ENCODE data around the gene CSAG1. TPM values are rescaled to one million over a fixed set of nuclear protein-coding genes. Genes with fewer than 3 reads are reported as not detected.
"Not testable (repeated sequence)": the region's sequence is repeated elsewhere in the genome, so short reads cannot be mapped to it uniquely, and the experiment has no call there.

CSAG1 gene
- not detected for polyA plus RNA-seq (ENCODE audit: insufficient read length)
- long read RNA-seq, donor 1, result 0 reads
- long read RNA-seq, donor 2, result 0 reads
- long read RNA-seq, donor 3, result 0 reads
- long read RNA-seq, donor 4, result 0 reads
- long read RNA-seq, donor 5, result 0 reads
- long read RNA-seq, donor 6, result 0 reads
- long read RNA-seq, donor 7, result 0 reads
- long read RNA-seq, donor 8, result 0 reads

GRCh38 chrX:152733261-152733975 lies at the start of gene CSAG1, which contains the start of gene MAGEA12:
CSAG1 (minus strand) TSS chrX:152733721; CDS start chrX:152732460, 1,261 bp downstream.
MAGEA12 (plus strand) TSS chrX:152733757; CDS start chrX:152736162, 2,405 bp downstream.
- no peak for DNase-seq

GRCh38 chrX:152769549-152770289 lies 36.2 kb upstream of the CSAG1 start, which contains the start of gene MAGEA6:
MAGEA6 (minus strand) TSS chrX:152769689; CDS start chrX:152767650, 2,039 bp downstream.
- DNase-seq, result not testable (repeated sequence)

GRCh38 chrX:152766562-152766961 lies 33.0 kb upstream of the CSAG1 start:
- DNase-seq, result not testable (repeated sequence)

GRCh38 chrX:152761582-152761981 lies 28.1 kb upstream of the CSAG1 start:
- not testable (repeated sequence) for DNase-seq

GRCh38 chrX:152759544-152759943 lies 26.0 kb upstream of the CSAG1 start:
- DNase-seq, result not testable (repeated sequence)

GRCh38 chrX:152758918-152759317 lies 25.4 kb upstream of the CSAG1 start, which contains the start of gene CSAG3:
CSAG3 (plus strand) TSS chrX:152759218.
- not testable (repeated sequence) for DNase-seq

- not testable (repeated sequence) for DNase-seq
Observed at GRCh38 chrX:152754871-152755270, 21.4 kb upstream of the CSAG1 start.

- DNase-seq, result not testable (repeated sequence)
Observed at GRCh38 chrX:152753686-152754650, 20.4 kb upstream of the CSAG1 start, which contains the start of gene MAGEA2. MAGEA2 (minus strand) TSS chrX:152753842; CDS start chrX:152751363, 2,479 bp downstream.

GRCh38 chrX:152738560-152738959 lies 5.0 kb upstream of the CSAG1 start:
- DNase-seq, result no peak

GRCh38 chrX:152736528-152736927 lies 3.0 kb upstream of the CSAG1 start:
- DNase-seq, result not testable (repeated sequence)

- no peak for DNase-seq
Observed at GRCh38 chrX:152735860-152736511, 2.5 kb upstream of the CSAG1 start.

- DNase-seq, result no peak
Observed at GRCh38 chrX:152735101-152735500, 1.6 kb upstream of the CSAG1 start.

- DNase-seq, result not testable (repeated sequence)
Observed at GRCh38 chrX:152734143-152734858, 780 bp upstream of the CSAG1 start.

- DNase-seq, result no peak
Observed at GRCh38 chrX:152725409-152725808, 8.1 kb downstream of the CSAG1 start.

- not testable (repeated sequence) for DNase-seq
Observed at GRCh38 chrX:152713815-152714787, 19.4 kb downstream of the CSAG1 start, which contains the start of gene MAGEA2B. MAGEA2B (plus strand) TSS chrX:152714628; CDS start chrX:152717107, 2,479 bp downstream.

- DNase-seq, result not testable (repeated sequence)
Observed at GRCh38 chrX:152713195-152713594, 20.3 kb downstream of the CSAG1 start.

GRCh38 chrX:152709173-152709572 lies 24.3 kb downstream of the CSAG1 start, which contains the start of gene CSAG2:
CSAG2 (minus strand) TSS chrX:152709273; CDS start chrX:152709112, 161 bp downstream.
- not testable (repeated sequence) for DNase-seq

- DNase-seq, result not testable (repeated sequence)
Observed at GRCh38 chrX:152706500-152706899, 27.0 kb downstream of the CSAG1 start.
